ENCODE results near the gene SH3BGRL2. TPM values are rescaled to one million over a fixed set of nuclear protein-coding genes. Genes with fewer than 3 reads are reported as not detected.

SH3BGRL2 gene
- polyA plus RNA-seq, 1 donor (not counting 4 experiments of a cell fraction or from before 2014, with no cell fraction given) = 3.8 TPM

DNA sequence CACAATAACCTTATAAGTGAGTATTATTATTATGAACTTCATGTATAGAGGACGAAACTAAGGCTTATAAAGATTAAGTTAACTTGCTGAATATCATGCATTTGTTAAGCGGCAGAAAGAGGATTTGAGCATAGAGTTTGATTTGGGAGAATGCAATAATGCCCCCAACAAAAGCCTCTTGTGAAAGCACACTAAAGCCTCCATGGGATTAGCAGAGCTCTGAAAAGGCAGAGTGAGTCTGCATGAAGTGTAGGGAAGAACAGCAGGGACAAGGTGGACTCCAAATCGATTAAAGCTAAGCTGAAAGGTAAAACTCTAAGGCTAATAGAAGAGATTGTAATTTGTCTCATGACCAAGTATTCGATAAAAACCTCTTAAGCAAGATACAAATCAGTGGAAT lies 100.3 kb downstream of the SH3BGRL2 start:
- no peak overlapping the region for H3K27ac ChIP-seq (ENCODE audit: control insufficient read depth, insufficient read depth, low read length)
- no peak overlapping the region for H3K4me2 ChIP-seq (ENCODE audit: control insufficient read depth, extremely low read depth, insufficient read depth, low read depth, low read length)
- no peaks in the 10 kb centered on the region for H4K20me1 ChIP-seq (ENCODE audit: control insufficient read depth, extremely low read depth, insufficient read depth, low read length)
- H2AFZ ChIP-seq (ENCODE audit: control insufficient read depth, low read length) = no peak overlapping the region
- no peak overlapping the region for H3K4me3 ChIP-seq (ENCODE audit: control insufficient read depth in 2 of 3, extremely low read depth in 1 of 3, insufficient read depth in 2 of 3, low read depth in 1 of 3, low read length in 3 of 3)
- H3K4me1 ChIP-seq (ENCODE audit: control insufficient read depth, extremely low read depth, insufficient read depth, low read length) = no peaks in the 10 kb centered on the region
- no peaks in the 10 kb centered on the region for H3K36me3 ChIP-seq (ENCODE audit: control insufficient read depth in 2 of 2, extremely low read depth in 1 of 2, insufficient read depth in 2 of 2, low read length in 2 of 2)
- no peak for FAIRE-seq
- H3K27me3 ChIP-seq (ENCODE audit: control insufficient read depth, extremely low read depth, insufficient read depth, low read length) = no peaks in the 10 kb centered on the region
- dilution Hi-C loops (cut with MboI; ENCODE audit: extremely low pct_ligation_motif_present, low sequenced_read_pairs) = no loop called here
- DNase-seq (ENCODE audit: low read depth, low spot score) = no peak
- H3K79me2 ChIP-seq (ENCODE audit: control insufficient read depth, insufficient read depth, low read length) = no peaks in the 10 kb centered on the region
- no peaks in the 10 kb centered on the region for H3K9me3 ChIP-seq (ENCODE audit: control insufficient read depth, low read depth, low read length)
- H3K9ac ChIP-seq (ENCODE audit: control insufficient read depth, extremely low read depth, insufficient read depth, low read length) = no peak overlapping the region
- H3K9me1 ChIP-seq (ENCODE audit: control insufficient read depth, extremely low read depth, insufficient read depth, low read length) = no peaks in the 10 kb centered on the region
- TF ChIP-seq, protein P1, sequence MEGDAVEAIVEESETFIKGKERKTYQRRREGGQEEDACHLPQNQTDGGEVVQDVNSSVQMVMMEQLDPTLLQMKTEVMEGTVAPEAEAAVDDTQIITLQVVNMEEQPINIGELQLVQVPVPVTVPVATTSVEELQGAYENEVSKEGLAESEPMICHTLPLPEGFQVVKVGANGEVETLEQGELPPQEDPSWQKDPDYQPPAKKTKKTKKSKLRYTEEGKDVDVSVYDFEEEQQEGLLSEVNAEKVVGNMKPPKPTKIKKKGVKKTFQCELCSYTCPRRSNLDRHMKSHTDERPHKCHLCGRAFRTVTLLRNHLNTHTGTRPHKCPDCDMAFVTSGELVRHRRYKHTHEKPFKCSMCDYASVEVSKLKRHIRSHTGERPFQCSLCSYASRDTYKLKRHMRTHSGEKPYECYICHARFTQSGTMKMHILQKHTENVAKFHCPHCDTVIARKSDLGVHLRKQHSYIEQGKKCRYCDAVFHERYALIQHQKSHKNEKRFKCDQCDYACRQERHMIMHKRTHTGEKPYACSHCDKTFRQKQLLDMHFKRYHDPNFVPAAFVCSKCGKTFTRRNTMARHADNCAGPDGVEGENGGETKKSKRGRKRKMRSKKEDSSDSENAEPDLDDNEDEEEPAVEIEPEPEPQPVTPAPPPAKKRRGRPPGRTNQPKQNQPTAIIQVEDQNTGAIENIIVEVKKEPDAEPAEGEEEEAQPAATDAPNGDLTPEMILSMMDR (optimal IDR thresholded peaks at IDR 0.05 in 1 of 3, IDR thresholded peaks at IDR 0.05 in 1 of 3, conservative IDR thresholded peaks at IDR 0.05 in 1 of 3; ENCODE audit: extremely low read depth in 1 of 3, insufficient read depth in 2 of 3, low read length in 3 of 3) = no peak
- TF ChIP-seq EZH2 (IDR thresholded peaks at IDR 0.05; ENCODE audit: low read length) = no peak

DNA sequence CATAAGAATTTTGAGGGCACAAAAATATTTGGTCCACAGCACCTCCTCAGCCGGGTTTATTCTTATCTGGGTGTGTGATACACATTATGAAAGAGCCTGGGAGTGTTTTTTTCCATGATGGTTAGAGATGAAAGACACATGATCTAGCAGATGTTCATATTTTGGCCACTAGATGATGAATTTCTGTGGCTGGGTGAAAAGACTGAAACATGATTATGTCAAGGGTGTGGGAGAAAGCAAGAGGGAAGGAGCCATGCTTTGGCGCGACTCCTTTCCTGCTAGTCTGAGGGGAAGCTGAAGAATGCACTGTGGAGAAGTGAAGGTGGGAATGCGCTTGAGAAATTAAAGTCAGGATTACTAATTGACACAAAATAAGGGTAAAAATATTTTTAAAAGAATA lies 102.3 kb downstream of the SH3BGRL2 start:
- no peaks in the 10 kb centered on the region for H3K27me3 ChIP-seq (ENCODE audit: control insufficient read depth, extremely low read depth, insufficient read depth, low read length)
- DNase-seq (ENCODE audit: low read depth, low spot score) (no peak), FAIRE-seq (no peak)
- no peak overlapping the region for H3K9ac ChIP-seq (ENCODE audit: control insufficient read depth, extremely low read depth, insufficient read depth, low read length)
- H3K4me2 ChIP-seq (ENCODE audit: control insufficient read depth, extremely low read depth, insufficient read depth, low read depth, low read length) = no peak overlapping the region
- no peaks in the 10 kb centered on the region for H3K79me2 ChIP-seq (ENCODE audit: control insufficient read depth, insufficient read depth, low read length)
- H4K20me1 ChIP-seq (ENCODE audit: control insufficient read depth, extremely low read depth, insufficient read depth, low read length) = no peaks in the 10 kb centered on the region
- TF ChIP-seq, protein P1 (optimal IDR thresholded peaks at IDR 0.05 in 1 of 3, IDR thresholded peaks at IDR 0.05 in 1 of 3, conservative IDR thresholded peaks at IDR 0.05 in 1 of 3; ENCODE audit: extremely low read depth in 1 of 3, insufficient read depth in 2 of 3, low read length in 3 of 3) = no peak
- H3K36me3 ChIP-seq (ENCODE audit: control insufficient read depth in 2 of 2, extremely low read depth in 1 of 2, insufficient read depth in 2 of 2, low read length in 2 of 2) = no peaks in the 10 kb centered on the region
- H3K27ac ChIP-seq (ENCODE audit: control insufficient read depth, insufficient read depth, low read length) = no peak overlapping the region
- H2AFZ ChIP-seq (ENCODE audit: control insufficient read depth, low read length) = no peak overlapping the region
- no peaks in the 10 kb centered on the region for H3K4me1 ChIP-seq (ENCODE audit: control insufficient read depth, extremely low read depth, insufficient read depth, low read length)
- H3K4me3 ChIP-seq (ENCODE audit: control insufficient read depth in 2 of 3, extremely low read depth in 1 of 3, insufficient read depth in 2 of 3, low read depth in 1 of 3, low read length in 3 of 3) = no peak overlapping the region
- no peaks in the 10 kb centered on the region for H3K9me3 ChIP-seq (ENCODE audit: control insufficient read depth, low read depth, low read length)
- H3K9me1 ChIP-seq (ENCODE audit: control insufficient read depth, extremely low read depth, insufficient read depth, low read length) = no peaks in the 10 kb centered on the region
- dilution Hi-C loops (cut with MboI; ENCODE audit: extremely low pct_ligation_motif_present, low sequenced_read_pairs) = no loop called here
